HepG2 (cell line): Measurements from ENCODE around the gene KMT5C. TPM values are rescaled to one million over a fixed set of nuclear protein-coding genes. Genes with fewer than 3 reads are reported as not detected.

Experiments used
- DMAP1 ChIP-seq: IDR thresholded peaks from 2 replicates; pipeline ENCODE4 v1.6.1; 2016
- FOXO4 ChIP-seq: sonication (generic); formaldehyde crosslinking; conservative IDR thresholded peaks from 2 replicates; pipeline ENCODE4 v1.8.1; 2023; ENCODE audit warnings: missing genetic modification reagents
- GTF2F1 ChIP-seq: fragments of 150-350 bp; IDR thresholded peaks from 2 replicates; pipeline ENCODE4 v1.6.1; 2014; ENCODE audit warnings: low read length
- HMGXB4 ChIP-seq, 2 experiments: sonication (generic) in 1 of 2; formaldehyde crosslinking in 1 of 2; IDR thresholded peaks; 2 replicates each; pipeline versions ENCODE4 v1.4.0 to v1.6.1; 2018 to 2020; ENCODE audit warnings: missing genetic modification reagents in 2 of 2, borderline replicate concordance in 1 of 2, low read depth in 1 of 2, mild to moderate bottlenecking in 1 of 2, missing biosample characterization in 1 of 2
- HNRNPLL ChIP-seq: fragments of 200-400 bp; formaldehyde crosslinking; IDR thresholded peaks from 2 replicates; pipeline ENCODE4 v1.6.1; 2017; ENCODE audit warnings: mild to moderate bottlenecking, low read depth, low read length; ENCODE audit not compliant: poor library complexity, severe bottlenecking
- HOMEZ ChIP-seq: IDR thresholded peaks from 2 replicates; pipeline ENCODE4 v1.6.1; 2016; ENCODE audit warnings: low read depth
- MXD4 ChIP-seq: IDR thresholded peaks from 2 replicates; pipeline ENCODE4 v1.6.1; 2016; ENCODE audit warnings: mild to moderate bottlenecking, missing biosample characterization, missing genetic modification reagents
- NFYC ChIP-seq: IDR thresholded peaks from 2 replicates; pipeline ENCODE4 v1.6.1; 2016; ENCODE audit warnings: missing genetic modification reagents, missing compliant biosample characterization
- PRDM10 ChIP-seq: sonication (generic); formaldehyde crosslinking; IDR thresholded peaks from 2 replicates; pipeline ENCODE4 v1.4.0; 2020; ENCODE audit warnings: low read depth, missing genetic modification reagents
- RFX1 ChIP-seq: fragments of 450-650 bp; IDR thresholded peaks from 2 replicates; pipeline ENCODE4 v1.6.1; 2017
- SCMH1 ChIP-seq: sonication (generic); formaldehyde crosslinking; IDR thresholded peaks from 2 replicates; pipeline ENCODE4 v1.9.0; 2021; ENCODE audit warnings: missing genetic modification reagents, mild to moderate bottlenecking, borderline replicate concordance
- SMYD3 ChIP-seq: sonication (generic); formaldehyde crosslinking; IDR thresholded peaks from 2 replicates; pipeline ENCODE4 v1.8.1; 2023; ENCODE audit warnings: mild to moderate bottlenecking, missing genetic modification reagents
- ZBTB44 ChIP-seq: sonication (generic); formaldehyde crosslinking; IDR thresholded peaks from 2 replicates; pipeline ENCODE4 v1.4.0; 2020; ENCODE audit warnings: missing genetic modification reagents
- ZNF232 ChIP-seq: sonication (generic); formaldehyde crosslinking; IDR thresholded peaks from 2 replicates; pipeline ENCODE4 v1.4.0; 2020; ENCODE audit warnings: missing genetic modification reagents, borderline replicate concordance
- ZNF282 ChIP-seq: fragments of 450-650 bp; IDR thresholded peaks from 2 replicates; pipeline ENCODE4 v1.6.1; 2018; ENCODE audit not compliant: partially characterized antibody
- ZNF558 ChIP-seq: sonication (generic); formaldehyde crosslinking; IDR thresholded peaks from 2 replicates; pipeline ENCODE4 v1.9.0; 2022; ENCODE audit warnings: mild to moderate bottlenecking, missing genetic modification reagents, borderline replicate concordance
- ZNF788 ChIP-seq: sonication (generic); formaldehyde crosslinking; IDR thresholded peaks from 2 replicates; pipeline ENCODE4 v1.5.0; 2020; ENCODE audit warnings: mild to moderate bottlenecking, missing genetic modification reagents, borderline replicate concordance
- ZSCAN21 ChIP-seq: sonication (generic); formaldehyde crosslinking; IDR thresholded peaks from 2 replicates; pipeline ENCODE4 v1.8.0; 2022; ENCODE audit warnings: mild to moderate bottlenecking, missing genetic modification reagents, moderate library complexity, borderline replicate concordance
- polyA plus RNA-seq, 8 experiments: library from polyadenylated mRNA; depleted of rRNA in 3 of 8; stranded (reverse) in 7 of 8; unstranded in 1 of 8; fragments of >200 nt; fragmentation: Illumina TruSeq in 4 of 8; extraction: Trizol in 4 of 8; gene quantifications; 2 replicates each; pipeline versions ENCODE4 v1.2.1 to v1.2.3, GENCODE V29; 2011 to 2016; ENCODE audit warnings: low read depth in 4 of 8, missing spikeins in 1 of 8, mixed read lengths in 1 of 8; ENCODE audit not compliant: insufficient read depth in 1 of 8
- total RNA-seq, 5 experiments: library from RNA; depleted of rRNA; stranded (reverse); fragments of >200 nt; fragmentation: Illumina TruSeq; extraction: Trizol; gene quantifications; 2 replicates each; pipeline ENCODE4 v1.2.3, GENCODE V29; 2016; ENCODE audit warnings: low read depth in 1 of 5

The KMT5C gene
- total and polyA plus RNA-seq, 2 of the 13 experiments (the other 11 are each of a cell fraction or from before 2014, with no cell fraction given): 5.5 to 9.0 TPM

GRCh38 chr19:55339105-55339888, at the start of gene KMT5C (continued):
- TF ChIP-seq PRDM10: peak; percentile 26; the same call in 1 of the 2 replicates
- no peak for TF ChIP-seq ZSCAN21
- 0 out of 2 replicates have a peak, but pooled peaks have one; percentile 59 for TF ChIP-seq ZNF232 (CRISPR knock-in tag)
- TF ChIP-seq RFX1: peak; percentile 95
- peak; percentile 10; the same call in 1 of the 2 replicates for TF ChIP-seq ZNF788 (CRISPR knock-in tag)
- TF ChIP-seq NFYC (CRISPR knock-in tag): peak; percentile 96
- TF ChIP-seq ZNF558 (CRISPR knock-in tag): no peak
- TF ChIP-seq ZBTB44 (CRISPR knock-in tag): no peak
- TF ChIP-seq FOXO4: no peak
- no peak for TF ChIP-seq HOMEZ (CRISPR knock-in tag)
- TF ChIP-seq DMAP1 (CRISPR knock-in tag): peak; percentile 58; the same call in 1 of the 2 replicates
- 0 out of 2 replicates have a peak, but pooled peaks have one; percentile 47 for TF ChIP-seq GTF2F1
- TF ChIP-seq ZNF282: no peak
- no peak; the same call in 1 of the 2 replicates for TF ChIP-seq MXD4 (CRISPR knock-in tag)
- TF ChIP-seq SMYD3 (CRISPR knock-in tag): 0 out of 2 replicates have a peak, but pooled peaks have one; percentile 16
- TF ChIP-seq HMGXB4 (CRISPR knock-in tag; IDR thresholded peaks at IDR 0.05; ENCODE audit: borderline replicate concordance in 1 of 2, low read depth in 1 of 2): peak in 1 of 2 experiments; percentile 22; a peak in 1 of 4 replicates
- TF ChIP-seq SCMH1 (CRISPR knock-in tag): no peak
- peak; percentile 67 for TF ChIP-seq HNRNPLL
